ENCODE measurements around the gene BMP8B.
"Not testable (repeated sequence)": the region's sequence is repeated elsewhere in the genome, so short reads cannot be mapped to it uniquely, and the experiment has no call there.

- TF ChIP-seq CTCF (IDR thresholded peaks at IDR 0.05); RAD21 (IDR thresholded peaks at IDR 0.05; ENCODE audit: low read length); RFX5 (IDR thresholded peaks at IDR 0.05; ENCODE audit: low read length); MAX (IDR thresholded peaks at IDR 0.05; ENCODE audit: low read depth): not testable (repeated sequence)
Measured at GRCh38 chr1:39787964-39788363, 701 bp downstream of the BMP8B start.
